Loucy (cell line): ENCODE data around the gene KSR2.

Experiments
- H2AFZ ChIP-seq: fragments of 200-600 bp; sonication (generic); 2 replicates; pipeline ENCODE4 v1.6.0; 2016; ENCODE audit warnings: antibody characterized with exemption, mild to moderate bottlenecking, low read length, moderate library complexity
- H3F3A ChIP-seq: fragments of 200-600 bp; 2 replicates; pipeline ENCODE4 v1.6.0; 2016; ENCODE audit warnings: antibody characterized with exemption, low read depth, mild to moderate bottlenecking
- H3K27me3 ChIP-seq: fragments of 200-600 bp; sonication (generic); 2 replicates; pipeline ENCODE4 v1.6.1; 2014; ENCODE audit warnings: low read length, mild to moderate bottlenecking; ENCODE audit not compliant: insufficient read depth, poor library complexity, severe bottlenecking
- H3K36me3 ChIP-seq: fragments of 200-600 bp; sonication (generic); 2 replicates; pipeline ENCODE4 v1.6.1; 2016; ENCODE audit warnings: low read length; ENCODE audit not compliant: insufficient read depth
- H3K4me1 ChIP-seq: fragments of 200-600 bp; sonication (generic); 2 replicates; pipeline ENCODE4 v1.5.1; 2014; ENCODE audit warnings: low read length, mild to moderate bottlenecking; ENCODE audit not compliant: insufficient read depth, poor library complexity, severe bottlenecking
- H3K4me2 ChIP-seq: fragments of 200-600 bp; sonication (generic); 2 replicates; pipeline ENCODE4 v1.6.0; 2014; ENCODE audit warnings: antibody characterized with exemption, low read length, low read depth, mild to moderate bottlenecking; ENCODE audit not compliant: poor library complexity, severe bottlenecking
- H3K4me3 ChIP-seq: fragments of 200-600 bp; sonication (generic); 2 replicates; pipeline ENCODE4 v1.5.1; 2014; ENCODE audit warnings: low read length, mild to moderate bottlenecking, mixed read lengths; ENCODE audit not compliant: poor library complexity, severe bottlenecking
- H3K79me2 ChIP-seq: fragments of 200-600 bp; sonication (generic); 2 replicates; pipeline ENCODE4 v1.6.1; 2014; ENCODE audit warnings: low read length; ENCODE audit not compliant: insufficient read depth
- H3K9ac ChIP-seq: fragments of 200-600 bp; sonication (generic); 2 replicates; pipeline ENCODE4 v1.6.0; 2014; ENCODE audit warnings: mild to moderate bottlenecking, low read depth, low read length, moderate library complexity; ENCODE audit not compliant: poor library complexity, severe bottlenecking
- H3K9me2 ChIP-seq: fragments of 200-600 bp; sonication (generic); replicated peaks from 2 replicates; pipeline ENCODE4 v1.6.1; 2016; ENCODE audit warnings: low read depth, low read length, mixed read lengths
- H3K9me3 ChIP-seq: fragments of 200-600 bp; sonication (generic); 2 replicates; pipeline ENCODE4 v1.6.1; 2014; ENCODE audit warnings: mild to moderate bottlenecking, antibody characterized with exemption, low read length, low read depth; ENCODE audit not compliant: insufficient read depth
- H4K20me1 ChIP-seq: fragments of 200-600 bp; sonication (generic); 2 replicates; pipeline ENCODE4 v1.6.0; 2014; ENCODE audit warnings: antibody characterized with exemption, low read length, mild to moderate bottlenecking; ENCODE audit not compliant: insufficient read depth, poor library complexity, severe bottlenecking
- CTCF ChIP-seq: fragments of 200-600 bp; sonication (generic); conservative IDR thresholded peaks from 2 replicates; pipeline ENCODE4 v1.5.1; 2014; ENCODE audit warnings: mild to moderate bottlenecking, antibody characterized with exemption, low read length
- EZH2phosphoT487 ChIP-seq: fragments of 200-600 bp; IDR thresholded peaks from 2 replicates; pipeline ENCODE4 v1.6.1; 2018; ENCODE audit warnings: antibody characterized with exemption, mild to moderate bottlenecking, moderate library complexity, borderline replicate concordance

Gene KSR2

DNA sequence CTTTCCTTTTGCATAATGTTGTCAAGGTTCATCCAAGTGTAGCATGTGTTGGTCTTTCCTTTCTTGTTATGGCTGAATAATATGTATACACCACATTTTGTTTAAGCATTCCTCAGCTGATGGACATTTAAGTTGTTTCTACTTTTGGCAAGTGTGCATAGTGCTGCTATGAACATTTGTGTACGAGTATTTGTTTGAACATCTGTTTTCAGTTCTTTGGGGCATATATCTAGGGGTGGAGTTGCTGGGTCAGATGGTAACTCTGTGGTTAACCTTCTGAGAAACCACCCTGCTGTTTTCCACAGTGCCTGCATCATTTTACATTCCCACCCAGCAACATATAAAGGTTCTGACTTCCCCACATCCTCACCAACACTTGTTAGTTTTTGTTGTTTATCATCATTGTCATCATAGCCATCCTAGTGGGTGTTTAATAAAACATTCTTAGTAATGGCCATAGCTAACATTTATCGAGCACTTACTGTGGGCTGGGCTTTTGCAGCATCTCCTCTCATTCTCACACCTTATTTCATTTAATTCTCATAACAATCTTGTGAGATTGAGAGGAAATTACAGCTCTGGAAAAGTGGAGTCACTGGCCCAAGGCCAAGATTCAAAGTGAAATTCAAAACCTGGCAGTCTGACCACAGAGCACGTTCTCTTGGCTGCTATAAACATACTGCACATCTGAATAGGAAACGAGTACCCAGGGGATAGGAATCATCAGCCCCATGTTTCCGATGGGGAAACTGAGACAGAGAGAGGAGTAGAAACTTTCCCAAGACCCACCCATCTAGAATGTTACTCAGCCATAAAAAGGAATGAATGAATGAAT is 193.6 kb downstream of the KSR2 start:
- no peak overlapping the region for H3K4me3 ChIP-seq
- TF ChIP-seq CTCF = no peak
- TF ChIP-seq EZH2phosphoT487 = no peak
- H2AFZ ChIP-seq = no peak overlapping the region
- no peaks in the 10 kb centered on the region for H3K36me3 ChIP-seq
- H4K20me1 ChIP-seq = no peaks in the 10 kb centered on the region
- H3K9me3 ChIP-seq = no peaks in the 10 kb centered on the region
- no peaks in the 10 kb centered on the region for H3K4me1 ChIP-seq
- no peak overlapping the region for H3K4me2 ChIP-seq
- H3K9me2 ChIP-seq = no peaks in the 10 kb centered on the region
- no peaks in the 10 kb centered on the region for H3K79me2 ChIP-seq
- H3K9ac ChIP-seq = no peak overlapping the region
- H3F3A ChIP-seq = no peaks in the 10 kb centered on the region
- H3K27me3 ChIP-seq = no peaks in the 10 kb centered on the region

DNA sequence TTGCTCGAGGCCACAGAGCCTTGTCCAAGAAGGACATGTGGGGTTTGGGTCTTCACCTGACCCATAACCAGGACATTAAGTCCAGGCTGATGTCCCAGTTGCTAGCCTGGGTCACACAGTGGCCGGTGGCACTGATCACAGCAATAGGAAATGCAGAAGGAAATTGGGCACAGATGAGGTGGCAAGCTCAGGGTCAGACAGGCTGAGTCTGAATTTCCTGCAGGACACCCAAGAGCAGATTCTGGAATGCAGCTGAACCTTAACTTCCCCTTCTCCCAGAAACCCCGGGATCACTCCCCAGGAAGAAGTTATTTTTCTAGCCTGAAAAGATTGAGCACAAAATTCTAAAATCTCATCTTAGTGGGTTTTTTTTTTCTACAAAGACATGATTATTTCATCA is 199.9 kb downstream of the KSR2 start:
- Histone ChIP-seq H4K20me1 (no peaks in the 10 kb centered on the region), H3F3A (no peaks in the 10 kb centered on the region), H3K79me2 (no peaks in the 10 kb centered on the region), H3K9me3 (peaks cover 8% of the 10 kb centered on the region; the same call in 1 of the 2 replicates), H3K4me2 (no peak overlapping the region), H3K36me3 (no peaks in the 10 kb centered on the region), H3K4me3 (no peak overlapping the region), H3K4me1 (no peaks in the 10 kb centered on the region), H2AFZ (no peak overlapping the region), H3K27me3 (no peaks in the 10 kb centered on the region), H3K9ac (no peak overlapping the region), H3K9me2 (no peaks in the 10 kb centered on the region)
- TF ChIP-seq CTCF (no peak), EZH2phosphoT487 (no peak)

- H3K4me2 ChIP-seq = no peak overlapping the region
- peaks cover 8% of the 10 kb centered on the region; the same call in 1 of the 2 replicates for H3K9me3 ChIP-seq
- H3F3A ChIP-seq = no peaks in the 10 kb centered on the region
- no peaks in the 10 kb centered on the region for H3K36me3 ChIP-seq
- no peaks in the 10 kb centered on the region for H3K9me2 ChIP-seq
- no peaks in the 10 kb centered on the region for H3K79me2 ChIP-seq
- no peaks in the 10 kb centered on the region for H3K27me3 ChIP-seq
- TF ChIP-seq EZH2phosphoT487 (no peak), CTCF (no peak)
- H4K20me1 ChIP-seq = no peaks in the 10 kb centered on the region
- H3K9ac ChIP-seq = no peak overlapping the region
- no peak overlapping the region for H3K4me3 ChIP-seq
- no peaks in the 10 kb centered on the region for H3K4me1 ChIP-seq
- no peak overlapping the region for H2AFZ ChIP-seq
Measured at GRCh38 chr12:117766008-117766407, 202.8 kb downstream of the KSR2 start.
